GM12801 (cell line): Measurements from ENCODE around the gene PPP1R14D.

Source experiments
- TF ChIP-seq, protein P1 (sequence below): IDR thresholded peaks from one replicate; pipeline ENCODE4 v1.5.1; 2011; ENCODE audit warnings: control low read depth; ENCODE audit not compliant: insufficient read length; ENCODE audit errors: extremely low read depth

PPP1R14D gene

DNA sequence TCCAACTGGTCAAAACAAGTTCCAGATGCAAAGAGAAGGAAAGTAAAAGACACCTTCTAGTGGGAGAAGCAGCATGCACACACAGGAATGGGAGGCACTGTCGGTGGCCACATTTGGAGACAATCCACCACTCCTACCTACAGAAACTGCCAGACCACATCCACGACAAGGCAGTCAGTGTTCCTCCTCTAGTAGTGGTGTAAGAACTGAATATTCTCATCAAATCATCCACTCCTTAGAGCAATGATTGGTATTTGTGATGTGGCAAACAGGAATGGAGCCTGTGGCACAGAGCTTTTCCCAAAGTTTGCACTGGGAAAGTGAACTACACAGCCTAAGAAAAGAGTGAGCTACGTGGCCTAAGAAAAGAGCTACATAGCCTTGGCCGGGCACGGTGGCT is 10.2 kb upstream of the PPP1R14D start:
- TF ChIP-seq, protein P1, sequence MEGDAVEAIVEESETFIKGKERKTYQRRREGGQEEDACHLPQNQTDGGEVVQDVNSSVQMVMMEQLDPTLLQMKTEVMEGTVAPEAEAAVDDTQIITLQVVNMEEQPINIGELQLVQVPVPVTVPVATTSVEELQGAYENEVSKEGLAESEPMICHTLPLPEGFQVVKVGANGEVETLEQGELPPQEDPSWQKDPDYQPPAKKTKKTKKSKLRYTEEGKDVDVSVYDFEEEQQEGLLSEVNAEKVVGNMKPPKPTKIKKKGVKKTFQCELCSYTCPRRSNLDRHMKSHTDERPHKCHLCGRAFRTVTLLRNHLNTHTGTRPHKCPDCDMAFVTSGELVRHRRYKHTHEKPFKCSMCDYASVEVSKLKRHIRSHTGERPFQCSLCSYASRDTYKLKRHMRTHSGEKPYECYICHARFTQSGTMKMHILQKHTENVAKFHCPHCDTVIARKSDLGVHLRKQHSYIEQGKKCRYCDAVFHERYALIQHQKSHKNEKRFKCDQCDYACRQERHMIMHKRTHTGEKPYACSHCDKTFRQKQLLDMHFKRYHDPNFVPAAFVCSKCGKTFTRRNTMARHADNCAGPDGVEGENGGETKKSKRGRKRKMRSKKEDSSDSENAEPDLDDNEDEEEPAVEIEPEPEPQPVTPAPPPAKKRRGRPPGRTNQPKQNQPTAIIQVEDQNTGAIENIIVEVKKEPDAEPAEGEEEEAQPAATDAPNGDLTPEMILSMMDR = no peak

DNA sequence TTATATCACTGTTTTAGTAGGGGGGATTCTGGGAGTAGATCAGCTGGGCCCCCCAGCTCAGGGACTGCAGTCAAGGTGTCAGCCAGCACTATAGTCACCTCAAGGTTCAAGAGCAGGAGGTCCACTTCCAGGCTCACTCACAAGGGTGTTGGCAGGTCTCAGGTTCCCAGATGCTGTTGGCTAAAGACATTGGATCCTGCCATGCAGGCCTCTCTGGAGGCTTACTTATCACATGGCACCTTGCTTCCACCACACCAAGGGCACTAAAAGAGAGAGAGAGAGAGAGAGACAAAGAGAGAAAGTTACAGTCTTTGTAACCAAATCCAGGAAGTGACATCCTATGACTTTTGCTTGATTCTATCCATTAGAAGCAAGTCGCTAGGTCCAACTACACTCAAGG is 7.5 kb upstream of the PPP1R14D start:
- TF ChIP-seq, protein P1 = no peak

DNA sequence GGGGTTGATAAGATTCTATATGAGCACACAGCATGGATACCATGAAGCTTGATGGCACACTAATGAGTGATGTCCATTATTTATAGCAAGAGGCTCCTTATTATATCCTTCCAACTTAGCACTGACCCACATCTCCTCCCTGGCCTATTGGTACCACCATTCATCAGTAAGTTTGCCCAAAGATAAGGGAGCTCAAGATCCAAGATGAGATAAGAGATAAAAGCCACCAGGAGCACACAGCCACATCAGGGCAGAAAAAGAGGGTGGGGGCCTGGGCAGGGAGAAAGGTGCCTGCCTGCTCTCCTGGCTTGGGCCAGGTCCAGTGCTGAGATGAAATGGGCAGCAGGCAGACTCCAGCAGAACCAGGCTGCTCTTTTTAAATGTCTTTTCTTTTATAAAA is 4.4 kb upstream of the PPP1R14D start:
- TF ChIP-seq, protein P1 = no peak

DNA sequence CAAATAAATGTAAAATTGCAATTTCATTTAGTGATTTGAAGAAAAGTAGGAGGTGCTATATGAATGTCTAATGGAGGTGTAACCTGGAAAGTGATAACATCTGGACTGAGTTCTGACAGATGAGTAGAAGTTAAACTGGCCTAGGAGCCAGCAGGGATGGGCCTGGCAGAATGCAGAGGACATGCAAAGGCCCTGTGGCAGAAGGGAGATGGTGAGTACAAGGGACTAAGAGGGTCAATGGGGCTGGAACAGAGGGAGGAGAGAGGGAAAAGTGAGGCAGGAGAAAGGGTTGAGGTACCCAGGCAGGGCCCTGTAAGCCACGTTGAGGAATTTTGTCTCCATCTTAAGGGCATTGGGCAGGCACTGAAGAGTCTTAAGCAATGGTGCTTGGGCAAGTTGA is 3.4 kb upstream of the PPP1R14D start:
- TF ChIP-seq, protein P1 = no peak

DNA sequence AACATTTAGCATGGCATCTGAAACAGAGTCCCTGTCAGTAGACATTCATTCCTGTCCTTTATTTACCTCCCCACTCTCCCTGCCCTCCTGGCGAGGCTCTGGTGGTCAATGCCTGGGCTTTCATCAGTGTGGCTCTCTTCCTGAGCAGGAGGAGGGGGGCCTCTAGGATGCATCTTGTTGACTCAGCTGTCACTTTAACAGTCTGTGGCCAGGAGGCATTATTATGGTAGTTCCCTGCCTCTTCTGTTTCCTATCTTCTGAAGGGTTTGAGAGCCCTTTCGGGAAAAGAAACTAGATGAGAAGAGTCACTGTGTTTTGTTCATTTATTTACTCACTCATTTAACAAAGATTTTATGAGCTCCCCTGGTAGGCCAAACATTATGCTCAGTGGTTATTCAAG is 2.4 kb upstream of the PPP1R14D start:
- TF ChIP-seq, protein P1 = no peak

DNA sequence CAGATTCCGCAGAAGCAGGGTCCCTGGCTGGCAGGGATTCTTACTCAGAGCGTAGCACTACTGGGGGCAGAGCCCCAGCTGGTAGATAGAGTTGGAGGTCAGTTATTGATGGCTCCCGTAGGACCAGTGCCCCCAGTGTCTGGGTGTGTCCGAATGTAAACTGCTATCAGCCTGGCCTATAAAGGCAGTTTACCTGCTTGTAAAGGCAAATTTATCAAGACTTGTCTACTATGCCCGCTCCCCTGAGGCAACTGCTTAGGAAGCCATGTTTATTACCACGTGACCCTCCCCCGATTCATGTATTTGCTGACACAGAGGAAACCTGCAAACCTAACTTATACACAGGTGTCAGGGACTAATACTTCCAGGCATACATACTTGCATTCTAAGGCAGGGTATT is 607 bp upstream of the PPP1R14D start:
- TF ChIP-seq, protein P1 = no peak

DNA sequence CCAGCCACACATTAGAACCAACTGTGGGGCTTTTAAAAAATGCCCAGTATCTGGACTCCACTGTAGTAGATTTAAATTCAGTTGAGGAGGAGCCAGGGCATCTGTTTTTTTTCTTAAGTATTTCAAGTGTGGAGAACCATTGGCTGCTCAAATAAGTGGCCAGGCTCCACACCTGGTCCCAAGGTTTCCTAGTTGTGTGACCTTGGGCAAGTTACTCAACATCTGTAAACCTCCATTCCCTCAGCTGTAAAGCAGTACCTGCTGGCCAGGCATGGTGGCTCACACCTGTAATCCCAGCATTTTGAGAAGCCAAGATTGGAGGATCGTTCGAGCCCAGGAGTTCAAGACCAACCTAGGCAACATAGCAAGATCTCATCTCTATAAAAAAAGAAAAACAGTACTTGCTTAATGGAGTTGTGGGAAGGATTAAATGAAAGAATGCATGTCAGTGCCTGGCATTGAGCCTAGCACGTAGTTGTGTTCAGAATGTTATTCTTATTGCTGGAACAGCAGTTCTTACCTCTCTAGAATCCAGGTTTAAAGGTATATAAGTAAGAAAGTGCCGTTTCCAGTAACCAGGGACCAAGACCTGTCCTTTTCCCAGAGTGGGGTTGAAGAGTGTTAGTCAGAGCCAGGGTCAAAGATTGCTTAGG is 2.0 kb downstream of the PPP1R14D start:
- TF ChIP-seq, protein P1 = no peak
